ENCODE results near the gene VN1R5. TPM values are rescaled to one million over a fixed set of nuclear protein-coding genes. Genes with fewer than 3 reads are reported as not detected.

The VN1R5 gene
- total RNA-seq, 2 donors from 2014 or later: not detected

DNA sequence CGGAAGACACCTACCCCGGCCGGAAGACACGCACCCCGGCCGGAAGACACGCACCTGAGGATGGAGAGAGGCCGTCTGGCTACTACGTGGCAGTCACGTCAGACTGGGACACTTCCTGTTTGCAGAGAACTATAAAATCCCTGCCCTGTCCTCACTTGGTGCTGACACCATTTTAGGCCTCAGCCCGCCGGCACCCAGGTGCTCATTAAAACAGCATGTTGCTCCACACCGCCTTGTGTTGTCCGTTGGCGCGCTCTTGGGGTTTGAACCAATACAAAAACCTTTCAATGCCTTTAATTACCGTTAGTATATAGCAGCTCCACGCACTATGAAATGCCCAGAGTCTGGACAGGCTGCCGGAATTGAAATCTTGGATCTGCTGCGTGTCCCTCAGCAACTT, 34.7 kb downstream of the VN1R5 start:
- DNase-seq: peak in 1 of 4 donors; percentile 2
- no peak for ATAC-seq
- WGBS, 2 donors: 93 to 99% methylated on average over 19 to 20 of the region's 20 CpGs
- H3K36me3 ChIP-seq (replicated peaks in 1 of 2; ENCODE audit: insufficient read depth in 1 of 2, low read depth in 2 of 2): no peaks in the 10 kb centered on the region
- no peak overlapping the region for H3K27ac ChIP-seq
- H3K9me3 ChIP-seq: no peaks in the 10 kb centered on the region
- no peak for TF ChIP-seq POLR2A (IDR thresholded peaks at IDR 0.05)
- TF ChIP-seq, protein P1, sequence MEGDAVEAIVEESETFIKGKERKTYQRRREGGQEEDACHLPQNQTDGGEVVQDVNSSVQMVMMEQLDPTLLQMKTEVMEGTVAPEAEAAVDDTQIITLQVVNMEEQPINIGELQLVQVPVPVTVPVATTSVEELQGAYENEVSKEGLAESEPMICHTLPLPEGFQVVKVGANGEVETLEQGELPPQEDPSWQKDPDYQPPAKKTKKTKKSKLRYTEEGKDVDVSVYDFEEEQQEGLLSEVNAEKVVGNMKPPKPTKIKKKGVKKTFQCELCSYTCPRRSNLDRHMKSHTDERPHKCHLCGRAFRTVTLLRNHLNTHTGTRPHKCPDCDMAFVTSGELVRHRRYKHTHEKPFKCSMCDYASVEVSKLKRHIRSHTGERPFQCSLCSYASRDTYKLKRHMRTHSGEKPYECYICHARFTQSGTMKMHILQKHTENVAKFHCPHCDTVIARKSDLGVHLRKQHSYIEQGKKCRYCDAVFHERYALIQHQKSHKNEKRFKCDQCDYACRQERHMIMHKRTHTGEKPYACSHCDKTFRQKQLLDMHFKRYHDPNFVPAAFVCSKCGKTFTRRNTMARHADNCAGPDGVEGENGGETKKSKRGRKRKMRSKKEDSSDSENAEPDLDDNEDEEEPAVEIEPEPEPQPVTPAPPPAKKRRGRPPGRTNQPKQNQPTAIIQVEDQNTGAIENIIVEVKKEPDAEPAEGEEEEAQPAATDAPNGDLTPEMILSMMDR (IDR thresholded peaks at IDR 0.05): no peak
- no peaks in the 10 kb centered on the region for H3K27me3 ChIP-seq
- intact Hi-C loops (cut with DNase I): no loop called here
- no peak overlapping the region for H3K4me3 ChIP-seq
- H3K4me1 ChIP-seq: no peaks in the 10 kb centered on the region

GRCh38 chr1:247291161-247291560, 35.3 kb downstream of the VN1R5 start:
- no peak overlapping the region for H3K27ac ChIP-seq
- no peak overlapping the region for H3K4me3 ChIP-seq
- TF ChIP-seq, protein P1 (IDR thresholded peaks at IDR 0.05): no peak
- TF ChIP-seq POLR2A (IDR thresholded peaks at IDR 0.05): no peak
- no peaks in the 10 kb centered on the region for H3K36me3 ChIP-seq (replicated peaks in 1 of 2; ENCODE audit: insufficient read depth in 1 of 2, low read depth in 2 of 2)
- H3K27me3 ChIP-seq: no peaks in the 10 kb centered on the region
- DNase-seq (no peak), ATAC-seq (no peak)
- no peaks in the 10 kb centered on the region for H3K9me3 ChIP-seq
- intact Hi-C loops (cut with DNase I): no loop called here
- WGBS, 2 donors: 93 to 95% methylated on average over 6 to 9 of the region's 9 CpGs
- no peaks in the 10 kb centered on the region for H3K4me1 ChIP-seq

DNA sequence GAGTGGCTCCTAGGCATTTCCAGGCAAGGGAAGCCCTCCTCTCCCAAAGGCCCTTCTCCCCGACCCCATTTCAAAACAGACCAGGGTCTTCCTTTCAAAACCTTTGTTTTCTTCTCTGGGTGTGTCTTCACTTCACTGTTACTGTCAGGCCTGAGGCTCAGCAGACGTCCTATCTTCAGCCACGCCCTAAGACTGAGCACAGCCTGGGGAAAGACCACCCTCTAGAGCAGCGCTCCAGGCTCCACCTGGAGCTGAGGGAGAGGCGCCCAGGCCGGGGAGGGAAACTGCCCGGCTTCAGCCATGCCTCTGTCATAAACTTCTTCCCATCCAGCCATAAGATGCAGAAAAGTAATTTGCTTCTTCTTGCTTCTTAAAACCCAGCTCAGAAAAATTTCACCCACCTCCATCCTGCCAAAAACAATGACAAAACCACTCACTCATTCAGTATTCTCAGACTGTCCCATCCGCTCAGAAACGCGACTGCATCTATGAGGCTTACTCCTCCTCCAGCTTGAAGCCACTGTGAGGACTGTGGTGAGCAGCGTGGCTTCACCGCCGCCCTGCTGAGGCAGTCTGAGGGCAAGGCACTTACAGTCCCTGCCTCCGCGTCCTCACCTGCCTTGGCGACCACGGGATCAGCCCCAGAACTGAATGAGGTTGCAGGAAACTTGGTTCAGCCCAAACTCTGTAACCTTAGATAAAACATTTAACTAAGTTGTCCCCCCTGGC, 36.1 kb downstream of the VN1R5 start:
- no peak for DNase-seq
- no peak for ATAC-seq
- 71 to 73% methylated on average over 17 of the region's 17 CpGs for WGBS, 2 donors
- no peaks in the 10 kb centered on the region for H3K9me3 ChIP-seq
- no peaks in the 10 kb centered on the region for H3K27me3 ChIP-seq
- H3K4me3 ChIP-seq: no peak overlapping the region
- no peak for TF ChIP-seq POLR2A (IDR thresholded peaks at IDR 0.05)
- TF ChIP-seq, protein P1 (IDR thresholded peaks at IDR 0.05): no peak
- H3K27ac ChIP-seq: no peak overlapping the region
- H3K4me1 ChIP-seq: no peaks in the 10 kb centered on the region
- no peaks in the 10 kb centered on the region for H3K36me3 ChIP-seq (replicated peaks in 1 of 2; ENCODE audit: insufficient read depth in 1 of 2, low read depth in 2 of 2)
- intact Hi-C loops (cut with DNase I): no loop called here

- DNase-seq: no peak
- Histone ChIP-seq H3K27ac (no peak overlapping the region), H3K4me3 (no peak overlapping the region), H3K27me3 (no peaks in the 10 kb centered on the region), H3K36me3 (replicated peaks in 1 of 2; ENCODE audit: insufficient read depth in 1 of 2, low read depth in 2 of 2) (no peaks in the 10 kb centered on the region), H3K9me3 (no peaks in the 10 kb centered on the region), H3K4me1 (no peaks in the 10 kb centered on the region)
- TF ChIP-seq, protein P1 (IDR thresholded peaks at IDR 0.05): no peak
- no peak for TF ChIP-seq POLR2A (IDR thresholded peaks at IDR 0.05)
- 73 to 88% methylated on average over 7 of the region's 7 CpGs for WGBS, 2 donors
- intact Hi-C loops (cut with DNase I): no loop called here
- no peak for ATAC-seq
These were observed 37.2 kb downstream of the VN1R5 start for GRCh38 chr1:247293047-247293446.

DNA sequence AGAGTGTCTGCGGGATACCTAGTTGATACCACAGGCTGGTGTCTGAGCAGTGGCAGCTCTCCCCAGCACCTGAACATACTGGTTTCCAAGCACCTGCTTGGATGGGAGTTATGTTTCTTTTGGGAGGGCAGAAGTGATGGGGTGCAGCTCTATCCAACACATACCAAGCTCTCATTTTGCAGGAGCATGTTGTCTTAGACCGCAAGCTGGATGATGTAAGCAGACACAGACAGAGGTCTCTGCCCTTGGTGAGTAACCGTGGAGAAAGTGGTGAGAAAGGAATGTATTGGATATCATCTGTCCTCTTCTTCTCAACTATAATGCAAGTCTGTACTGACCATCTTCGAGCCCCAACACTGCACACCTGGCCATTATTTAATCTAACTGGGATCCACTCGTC, 38.4 kb downstream of the VN1R5 start:
- Histone ChIP-seq H3K36me3 (replicated peaks in 1 of 2; ENCODE audit: insufficient read depth in 1 of 2, low read depth in 2 of 2) (no peaks in the 10 kb centered on the region), H3K4me1 (no peaks in the 10 kb centered on the region), H3K27me3 (no peaks in the 10 kb centered on the region), H3K27ac (no peak overlapping the region), H3K9me3 (no peaks in the 10 kb centered on the region), H3K4me3 (no peak overlapping the region)
- no peak for DNase-seq
- intact Hi-C loops (cut with DNase I): no loop called here
- WGBS, 2 donors: 79 to 91% methylated on average over 5 of the region's 5 CpGs
- TF ChIP-seq POLR2A (IDR thresholded peaks at IDR 0.05): no peak
- ATAC-seq: no peak

All from body of pancreas (tissue), 4 donors.